ENCODE data around the gene ADGRA3. TPM values are rescaled to one million over a fixed set of nuclear protein-coding genes. Genes with fewer than 3 reads are reported as not detected.

The ADGRA3 gene
- total and polyA plus RNA-seq, 2 donors (not counting 3 experiments of a cell fraction or from before 2014, with no cell fraction given) = 17.2 to 36.2 TPM

DNA sequence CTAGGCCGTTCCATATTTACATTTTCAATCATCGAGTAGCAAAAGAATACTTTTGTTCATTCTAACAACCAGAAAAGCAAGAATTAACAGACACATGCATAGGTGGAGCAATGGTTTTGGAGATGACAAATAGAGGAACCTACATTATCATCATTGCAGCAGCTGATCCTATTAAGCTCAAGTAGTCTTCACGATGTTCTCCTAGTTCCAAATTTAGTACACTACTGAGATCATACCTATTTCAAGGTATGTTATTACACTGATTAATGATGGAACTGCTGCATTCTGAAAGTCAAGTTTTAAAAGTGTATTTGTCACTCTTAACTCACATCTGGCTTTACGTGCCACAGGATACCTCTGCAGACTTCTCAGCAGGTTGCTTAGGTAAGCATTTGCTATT, 87.4 kb downstream of the ADGRA3 start:
- TF ChIP-seq POLR2A (IDR thresholded peaks at IDR 0.05; ENCODE audit: low read depth, low read length) (no peak), POLR2AphosphoS5 (IDR thresholded peaks at IDR 0.05; ENCODE audit: insufficient read depth, low read depth, low read length) (no peak), GATA2 (IDR thresholded peaks at IDR 0.05; ENCODE audit: insufficient read depth, insufficient read length, low read depth, low read length) (no peak), JUN (IDR thresholded peaks at IDR 0.05; ENCODE audit: borderline replicate concordance, insufficient read depth, insufficient read length, low read depth) (no peak), EZH2 (IDR thresholded peaks at IDR 0.05; ENCODE audit: borderline replicate concordance, low read depth, low read length, severe bottlenecking) (no peak), MYC (IDR thresholded peaks at IDR 0.05; ENCODE audit: low read depth, low read length) (no peak), FOS (IDR thresholded peaks at IDR 0.05; ENCODE audit: borderline replicate concordance, insufficient read depth, low read length) (no peak)
- TF ChIP-seq, protein P1, sequence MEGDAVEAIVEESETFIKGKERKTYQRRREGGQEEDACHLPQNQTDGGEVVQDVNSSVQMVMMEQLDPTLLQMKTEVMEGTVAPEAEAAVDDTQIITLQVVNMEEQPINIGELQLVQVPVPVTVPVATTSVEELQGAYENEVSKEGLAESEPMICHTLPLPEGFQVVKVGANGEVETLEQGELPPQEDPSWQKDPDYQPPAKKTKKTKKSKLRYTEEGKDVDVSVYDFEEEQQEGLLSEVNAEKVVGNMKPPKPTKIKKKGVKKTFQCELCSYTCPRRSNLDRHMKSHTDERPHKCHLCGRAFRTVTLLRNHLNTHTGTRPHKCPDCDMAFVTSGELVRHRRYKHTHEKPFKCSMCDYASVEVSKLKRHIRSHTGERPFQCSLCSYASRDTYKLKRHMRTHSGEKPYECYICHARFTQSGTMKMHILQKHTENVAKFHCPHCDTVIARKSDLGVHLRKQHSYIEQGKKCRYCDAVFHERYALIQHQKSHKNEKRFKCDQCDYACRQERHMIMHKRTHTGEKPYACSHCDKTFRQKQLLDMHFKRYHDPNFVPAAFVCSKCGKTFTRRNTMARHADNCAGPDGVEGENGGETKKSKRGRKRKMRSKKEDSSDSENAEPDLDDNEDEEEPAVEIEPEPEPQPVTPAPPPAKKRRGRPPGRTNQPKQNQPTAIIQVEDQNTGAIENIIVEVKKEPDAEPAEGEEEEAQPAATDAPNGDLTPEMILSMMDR (IDR thresholded peaks at IDR 0.05; ENCODE audit: extremely low read depth in 1 of 2, insufficient read depth in 1 of 2, low read depth in 1 of 2, low read length in 2 of 2) = no peak
- TF ChIP-seq, protein P2, sequence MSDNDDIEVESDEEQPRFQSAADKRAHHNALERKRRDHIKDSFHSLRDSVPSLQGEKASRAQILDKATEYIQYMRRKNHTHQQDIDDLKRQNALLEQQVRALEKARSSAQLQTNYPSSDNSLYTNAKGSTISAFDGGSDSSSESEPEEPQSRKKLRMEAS (IDR thresholded peaks at IDR 0.05; ENCODE audit: insufficient read depth, insufficient read length) = no peak
- no peaks in the 10 kb centered on the region for H3K79me2 ChIP-seq (ENCODE audit: control insufficient read depth, insufficient read depth, low read length)
- H3K9ac ChIP-seq (replicated peaks; ENCODE audit: extremely low read depth, insufficient read depth, low read length) = no peak overlapping the region
- H3K4me2 ChIP-seq (ENCODE audit: insufficient read depth, low read length) = no peak overlapping the region
- H3K27me3 ChIP-seq (ENCODE audit: control insufficient read depth in 2 of 2, insufficient read depth in 2 of 2, low read length in 2 of 2) = no peaks in the 10 kb centered on the region
- no peaks in the 10 kb centered on the region for H4K20me1 ChIP-seq (replicated peaks; ENCODE audit: control insufficient read depth, extremely low read depth, insufficient read depth, low read length)
- DNase-seq (ENCODE audit: low read depth, low spot score) (no peak), FAIRE-seq (no peak)
- ChIA-PET POLR2A (no interaction called here), CTCF (no interaction called here)
- H2AFZ ChIP-seq (ENCODE audit: low read depth, low read length) = no peak overlapping the region
- no peak overlapping the region for H3K27ac ChIP-seq (ENCODE audit: insufficient read depth, low read depth, low read length)
- BruUV-seq (replicated peaks) = no TSS peak
- dilution Hi-C loops (cut with MboI; ENCODE audit: extremely low pct_ligation_motif_present, low sequenced_read_pairs) = no loop called here
- H3K4me3 ChIP-seq (replicated peaks in 1 of 3; ENCODE audit: insufficient read depth in 1 of 3, low read depth in 1 of 3, low read length in 3 of 3) = no peak overlapping the region
- H3K36me3 ChIP-seq (ENCODE audit: control insufficient read depth in 2 of 2, extremely low read depth in 1 of 2, insufficient read depth in 2 of 2, low read length in 2 of 2) = no peaks in the 10 kb centered on the region
- no peaks in the 10 kb centered on the region for H3K4me1 ChIP-seq (ENCODE audit: control insufficient read depth, extremely low read depth, insufficient read depth, low read length)
- intact Hi-C loops (cut with micrococcal nuclease) = no loop called here
- H3K9me1 ChIP-seq (replicated peaks; ENCODE audit: control insufficient read depth, extremely low read depth, insufficient read depth, low read length) = no peaks in the 10 kb centered on the region
- H3K9me3 ChIP-seq (replicated peaks; ENCODE audit: control insufficient read depth, insufficient read depth, low read length) = no peaks in the 10 kb centered on the region

Data from endothelial cell of umbilical vein (primary cell).